Mucosa of descending colon (tissue), 3 donors: ENCODE data around the gene RAMACL. TPM values are rescaled to one million over a fixed set of nuclear protein-coding genes. Genes with fewer than 3 reads are reported as not detected.
A peak's percentile ranks its signal among the peaks of the same experiment; 100 is the strongest.

Experiments used
- ATAC-seq: fragments of 200-7000 bp; cut with Tn5 transposase; one replicate; pipeline ENCODE4 v1.9.1; 2020; ENCODE audit warnings: mild to moderate bottlenecking, moderate library complexity
- DNase-seq, 3 donors: peaks; one replicate each; pipeline ENCODE4 v3.0.0-alpha.2; 2020
- H3K36me3 ChIP-seq: fragments of 200-600 bp; one replicate; pipeline ENCODE4 v1.8.0; 2021; ENCODE audit warnings: low read depth, mild to moderate bottlenecking
- H3K4me1 ChIP-seq: fragments of 200-600 bp; one replicate; pipeline ENCODE4 v1.8.0; 2021; ENCODE audit warnings: low read depth, mild to moderate bottlenecking
- H3K4me3 ChIP-seq: fragments of 200-600 bp; one replicate; pipeline ENCODE4 v1.8.0; 2021; ENCODE audit warnings: mild to moderate bottlenecking
- H3K9me3 ChIP-seq: fragments of 200-600 bp; one replicate; pipeline ENCODE4 v1.8.0; 2021; ENCODE audit warnings: mild to moderate bottlenecking
- intact Hi-C, 2 donors: fragments of 100-400 bp; cut with DNase I in 1 of 2; cut with micrococcal nuclease in 1 of 2; formaldehyde crosslinking; loops; one replicate each; pipeline versions ENCODE4 v1.11.0 to v1.11.1; 2022; cut with DNase I, micrococcal nuclease
- total RNA-seq, 3 donors: library from RNA; stranded (reverse); fragmentation: NEBNext Ultra II Directional in 2 of 3; extraction: Animal tissue kit (Norgen Biotek cat#: 25700) in 2 of 3; gene quantifications; one replicate each; pipeline versions ENCODE4 v1.2.1 to v1.2.4, GENCODE V29; 2021 to 2023
- TF ChIP-seq, protein P1 (sequence below): fragments of 200-600 bp; IDR thresholded peaks from one replicate; pipeline ENCODE4 v1.8.0; 2022; ENCODE audit warnings: antibody characterized with exemption, mild to moderate bottlenecking
- donor health status: DM: no; HTN: no; CAD: no; lungs with moderate emphysema.
- donor health status: DM: no; HTN: no; CAD: no.
- donor health status: DM: no; HTN: yes; CAD: no.

The RAMACL gene
- total RNA-seq, 3 donors from 2014 or later = 0.66 to 1.7 (median 0.92) TPM

DNA sequence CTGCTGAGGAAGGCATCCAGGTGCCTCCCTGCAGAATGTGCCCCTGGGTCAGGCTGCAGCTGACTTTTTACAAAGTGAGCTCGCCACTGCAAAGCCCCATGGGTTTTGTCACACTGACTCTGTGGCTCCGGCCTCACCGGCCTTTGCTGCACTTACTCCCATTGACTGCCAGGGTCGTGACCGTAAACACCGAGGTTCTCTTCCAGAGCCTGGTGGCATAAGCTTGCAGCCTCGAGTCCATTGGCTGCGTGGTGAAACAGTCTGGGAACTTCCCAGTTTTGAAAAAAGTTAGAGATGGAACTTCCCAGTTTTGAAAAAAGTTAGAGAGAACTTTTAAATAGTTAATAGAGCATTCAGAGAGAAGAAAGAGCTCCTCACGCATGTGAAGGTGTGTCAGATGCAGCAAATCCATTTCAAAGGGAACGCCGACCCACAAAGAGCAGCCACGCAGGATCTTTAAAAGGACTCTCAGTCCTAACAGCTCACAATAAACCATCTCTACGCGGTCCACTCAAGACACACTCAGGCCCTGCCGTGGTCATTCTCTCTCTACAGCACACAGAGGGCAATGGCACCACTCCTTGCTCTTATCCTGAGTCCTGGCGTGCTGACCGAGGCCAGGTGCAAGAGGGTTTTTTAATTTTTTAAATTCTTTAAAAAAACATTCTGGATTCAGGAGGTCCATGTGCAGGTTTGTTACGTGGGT is 12.8 kb downstream of the RAMACL start:
- intact Hi-C loops = no loop called here
- H3K4me3 ChIP-seq = no peak overlapping the region
- H3K9me3 ChIP-seq = peaks cover 4% of the 10 kb centered on the region
- TF ChIP-seq, protein P1, sequence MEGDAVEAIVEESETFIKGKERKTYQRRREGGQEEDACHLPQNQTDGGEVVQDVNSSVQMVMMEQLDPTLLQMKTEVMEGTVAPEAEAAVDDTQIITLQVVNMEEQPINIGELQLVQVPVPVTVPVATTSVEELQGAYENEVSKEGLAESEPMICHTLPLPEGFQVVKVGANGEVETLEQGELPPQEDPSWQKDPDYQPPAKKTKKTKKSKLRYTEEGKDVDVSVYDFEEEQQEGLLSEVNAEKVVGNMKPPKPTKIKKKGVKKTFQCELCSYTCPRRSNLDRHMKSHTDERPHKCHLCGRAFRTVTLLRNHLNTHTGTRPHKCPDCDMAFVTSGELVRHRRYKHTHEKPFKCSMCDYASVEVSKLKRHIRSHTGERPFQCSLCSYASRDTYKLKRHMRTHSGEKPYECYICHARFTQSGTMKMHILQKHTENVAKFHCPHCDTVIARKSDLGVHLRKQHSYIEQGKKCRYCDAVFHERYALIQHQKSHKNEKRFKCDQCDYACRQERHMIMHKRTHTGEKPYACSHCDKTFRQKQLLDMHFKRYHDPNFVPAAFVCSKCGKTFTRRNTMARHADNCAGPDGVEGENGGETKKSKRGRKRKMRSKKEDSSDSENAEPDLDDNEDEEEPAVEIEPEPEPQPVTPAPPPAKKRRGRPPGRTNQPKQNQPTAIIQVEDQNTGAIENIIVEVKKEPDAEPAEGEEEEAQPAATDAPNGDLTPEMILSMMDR = no peak
- ATAC-seq = no peak
- DNase-seq = no peak
- peaks cover 2% of the 10 kb centered on the region for H3K4me1 ChIP-seq
- H3K36me3 ChIP-seq = no peaks in the 10 kb centered on the region

DNA sequence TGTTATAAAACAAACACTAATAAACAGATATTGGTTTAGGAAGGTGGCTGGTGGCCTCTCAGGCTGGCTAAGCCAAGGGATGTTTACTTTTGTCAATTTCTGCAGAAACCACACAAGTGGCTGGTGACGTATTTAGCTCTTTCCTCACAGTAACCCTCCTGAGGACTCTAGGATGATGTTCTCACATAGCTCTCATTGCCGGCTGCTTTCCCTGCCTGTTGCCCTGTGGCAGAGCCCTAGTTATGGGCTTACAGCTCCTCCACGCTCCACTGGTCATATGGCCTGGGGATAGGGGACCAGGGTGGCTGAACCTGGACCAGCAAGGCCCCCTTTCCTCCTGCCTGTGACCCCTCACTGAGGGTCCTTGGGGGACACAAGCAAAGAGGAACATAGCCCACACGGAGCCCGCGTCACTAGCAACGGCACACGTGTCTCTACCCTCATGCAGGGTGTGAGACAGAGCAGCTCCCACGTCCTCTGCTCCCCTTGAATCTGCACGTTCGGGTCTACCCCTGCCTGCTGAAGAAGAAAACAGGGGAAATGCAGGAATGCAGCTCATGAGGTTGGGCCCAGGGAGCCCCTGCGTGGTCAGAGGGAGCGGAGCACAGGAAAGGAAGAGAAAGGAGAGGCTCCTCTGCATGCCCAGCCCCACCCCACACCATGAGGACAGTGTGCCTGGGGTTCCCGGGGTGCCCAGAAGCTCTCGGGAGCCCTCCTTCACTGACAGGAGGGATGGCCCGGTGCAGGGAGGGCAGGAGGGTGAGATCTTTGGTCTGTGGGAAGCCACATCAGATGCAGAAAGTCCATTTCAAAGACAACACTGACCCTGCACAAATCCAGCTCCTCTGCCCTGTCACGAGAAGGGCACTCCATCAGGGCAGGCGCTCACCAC is 13.9 kb downstream of the RAMACL start:
- Histone ChIP-seq H3K4me1 (peaks cover 2% of the 10 kb centered on the region), H3K9me3 (peaks cover 4% of the 10 kb centered on the region), H3K4me3 (no peak overlapping the region), H3K36me3 (no peaks in the 10 kb centered on the region)
- ATAC-seq (peak; percentile 55), DNase-seq (peak in 1 of 3 donors; percentile 34)
- TF ChIP-seq, protein P1 = no peak
- intact Hi-C loops = no loop called here

DNA sequence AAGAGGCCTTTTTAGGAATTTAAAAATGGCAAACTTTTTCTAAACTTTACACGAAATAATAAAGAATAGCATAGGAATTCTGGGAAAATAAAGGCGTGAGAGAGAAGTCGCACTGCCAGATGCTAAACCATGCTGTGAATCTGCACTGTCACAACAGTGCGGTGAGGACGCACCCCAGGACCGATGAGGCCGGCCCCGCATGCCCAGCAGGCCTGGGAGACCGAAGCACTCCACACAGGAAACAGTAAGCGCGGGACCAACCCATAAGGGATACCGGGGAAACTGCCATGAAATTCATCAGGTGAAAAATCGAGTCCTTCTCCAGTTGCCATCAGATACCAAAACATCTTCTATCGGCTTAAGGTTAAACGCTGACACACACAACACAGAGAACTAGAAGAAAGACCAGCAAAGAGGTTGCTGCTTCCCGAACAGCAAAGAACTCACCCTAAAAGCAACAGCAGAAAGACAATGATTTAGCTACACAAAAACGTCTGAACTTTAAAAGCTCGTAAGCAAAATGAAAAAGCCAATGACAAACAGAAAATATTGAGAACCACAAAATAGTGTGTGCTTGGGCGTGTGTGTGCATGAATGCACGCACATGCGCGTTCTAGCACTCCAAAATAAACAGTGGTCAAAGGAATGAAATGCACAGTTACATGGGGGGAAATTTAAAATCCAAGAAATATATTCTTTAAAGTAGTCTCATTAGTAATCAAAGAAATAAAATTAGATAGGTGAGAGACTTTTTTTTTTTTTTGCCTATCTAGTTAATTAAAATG is 15.4 kb downstream of the RAMACL start:
- intact Hi-C loops = no loop called here
- Histone ChIP-seq H3K36me3 (no peaks in the 10 kb centered on the region), H3K4me3 (no peak overlapping the region), H3K9me3 (peaks cover 1% of the 10 kb centered on the region), H3K4me1 (peaks cover 2% of the 10 kb centered on the region)
- ATAC-seq = no peak
- no peak for DNase-seq
- TF ChIP-seq, protein P1 = no peak

DNA sequence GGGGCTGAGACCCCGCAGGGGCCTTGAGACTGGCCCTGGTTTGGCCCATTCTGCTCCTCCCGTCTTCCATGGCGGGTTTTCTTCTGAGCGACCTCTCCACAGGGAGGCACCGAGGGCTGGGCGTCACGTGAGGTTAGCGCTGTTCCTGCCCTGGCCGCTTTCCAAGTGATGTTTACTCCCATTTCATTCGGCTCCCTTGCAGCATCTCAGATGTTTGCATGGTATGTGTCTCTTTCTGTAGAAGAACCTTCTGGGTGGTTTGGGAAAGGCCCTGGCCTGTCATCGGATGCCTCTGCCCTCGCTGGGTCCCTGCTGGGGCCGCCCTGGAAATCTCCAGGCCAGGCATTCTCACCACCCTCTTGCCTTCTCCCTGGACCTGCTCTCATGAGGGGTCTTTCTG is 17.3 kb downstream of the RAMACL start:
- DNase-seq = no peak
- no peak for ATAC-seq
- TF ChIP-seq, protein P1 = no peak
- intact Hi-C loops = no loop called here
- Histone ChIP-seq H3K36me3 (no peaks in the 10 kb centered on the region), H3K9me3 (no peaks in the 10 kb centered on the region), H3K4me3 (no peak overlapping the region), H3K4me1 (peaks cover 2% of the 10 kb centered on the region)

DNA sequence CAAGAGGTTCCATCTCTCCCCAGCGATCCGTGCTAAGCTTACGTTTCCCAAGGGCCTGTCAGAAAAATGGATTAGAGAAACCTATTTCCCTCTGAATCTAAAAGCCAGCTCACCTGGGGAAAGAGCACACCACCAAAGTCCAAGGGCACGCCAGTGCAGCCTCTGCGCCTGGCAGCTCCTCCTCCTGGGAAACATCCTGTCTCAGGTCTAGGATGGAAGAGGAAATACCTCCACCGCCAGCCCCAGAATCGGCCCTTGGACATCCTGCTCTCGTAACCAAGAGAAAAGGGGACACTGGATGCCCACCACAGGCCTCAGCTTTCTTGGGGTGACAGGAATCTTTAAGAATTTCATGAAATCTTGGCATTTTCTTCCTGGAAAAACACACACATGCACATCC is 18.7 kb downstream of the RAMACL start:
- intact Hi-C loops = no loop called here
- no peaks in the 10 kb centered on the region for H3K36me3 ChIP-seq

More for the DNA sequence above, 18.7 kb downstream of the RAMACL start:
- ATAC-seq (no peak), DNase-seq (no peak)
- no peak overlapping the region for H3K4me3 ChIP-seq
- no peaks in the 10 kb centered on the region for H3K9me3 ChIP-seq
- TF ChIP-seq, protein P1 = no peak
- H3K4me1 ChIP-seq = peaks cover under 1% of the 10 kb centered on the region
